K562 (cell line): Measurements from ENCODE around the gene SLC26A1. TPM values are rescaled to one million over a fixed set of nuclear protein-coding genes. Genes with fewer than 3 reads are reported as not detected.

Experiments
- DLX4 ChIP-seq: fragments of 250-450 bp; sonication (Bioruptor Pico); IDR thresholded peaks from 2 replicates; pipeline ENCODE4 v1.6.1; 2021; ENCODE audit warnings: mild to moderate bottlenecking
- FOXA1 ChIP-seq: fragments of 450-650 bp; IDR thresholded peaks from 2 replicates; pipeline ENCODE4 v1.6.1; 2016; ENCODE audit warnings: mild to moderate bottlenecking, borderline replicate concordance
- MEF2D ChIP-seq: conservative IDR thresholded peaks from 2 replicates; pipeline ENCODE4 v1.6.1; 2016; ENCODE audit warnings: low read depth, missing genetic modification characterization, missing compliant biosample characterization
- MGA ChIP-seq: fragments of 450-650 bp; IDR thresholded peaks from 2 replicates; pipeline ENCODE4 v1.6.1; 2016; ENCODE audit warnings: mild to moderate bottlenecking, moderate library complexity
- NCOA4 ChIP-seq: fragments of 450-650 bp; IDR thresholded peaks from 2 replicates; pipeline ENCODE4 v1.6.1; 2018; ENCODE audit warnings: mild to moderate bottlenecking; ENCODE audit not compliant: partially characterized antibody
- PCBP1 ChIP-seq: fragments of 200-400 bp; formaldehyde crosslinking; IDR thresholded peaks from 2 replicates; pipeline ENCODE4 v1.6.1; 2018; ENCODE audit warnings: mild to moderate bottlenecking, low read depth, low read length; ENCODE audit not compliant: poor library complexity, severe bottlenecking
- PHB2 ChIP-seq: fragments of 450-650 bp; IDR thresholded peaks from 2 replicates; pipeline ENCODE4 v1.6.1; 2017; ENCODE audit warnings: low read depth
- ZBTB43 ChIP-seq: sonication (generic); formaldehyde crosslinking; IDR thresholded peaks from 2 replicates; pipeline ENCODE4 v1.8.0; 2023; ENCODE audit warnings: mild to moderate bottlenecking, missing genetic modification reagents
- ZEB2 ChIP-seq: fragments of 450-650 bp; IDR thresholded peaks from 2 replicates; pipeline ENCODE4 v1.6.1; 2016
- ZMIZ1 ChIP-seq, 2 experiments: fragments of 150-350 bp in 1 of 2; IDR thresholded peaks; 2 replicates each; pipeline ENCODE4 v1.6.1; 2012 to 2016; ENCODE audit warnings: low read depth in 2 of 2, low read length in 2 of 2, mild to moderate bottlenecking in 1 of 2, moderate library complexity in 1 of 2
- polyA plus RNA-seq, 8 experiments: library from polyadenylated mRNA; depleted of rRNA in 4 of 8; stranded (reverse) in 5 of 8; unstranded in 3 of 8; fragments of >200 nt; fragmentation: Nextera tagmentation in 2 of 8; fragmentation: Illumina TruSeq in 1 of 8; extraction: Ambion mirVana in 2 of 8; extraction: Trizol in 1 of 8; gene quantifications; 2 replicates each; pipeline versions ENCODE4 v1.2.1 to v1.2.3, GENCODE V29; 2011 to 2014; ENCODE audit warnings: inconsistent platforms in 1 of 8, missing spikeins in 1 of 8
- total RNA-seq, 7 experiments: library from RNA; depleted of rRNA in 6 of 7; stranded (reverse); fragments of >200 nt in 6 of 7; fragmentation: Illumina TruSeq in 2 of 7; extraction: Trizol in 2 of 7; gene quantifications; 2 replicates each; pipeline versions ENCODE4 v1.2.1 to v1.2.3, GENCODE V29; 2011 to 2021; ENCODE audit warnings: low replicate concordance in 1 of 7

SLC26A1 gene
- total and polyA plus RNA-seq, 9 of the 15 experiments (the other 6 are each of a cell fraction or from before 2014, with no cell fraction given), result 0.11 to 4.2 (median 0.95) TPM

- TF ChIP-seq PHB2 (no peak), NCOA4 (no peak), ZMIZ1 (IDR thresholded peaks at IDR 0.05; ENCODE audit: low read depth in 2 of 2, low read length in 2 of 2) (no peak), ZBTB43 (CRISPR knock-in tag) (no peak), PCBP1 (no peak), MEF2D (tag) (no peak), ZEB2 (peak; percentile 93), MGA (peak; percentile 77), DLX4 (CRISPR knock-in tag) (no peak), FOXA1 (no peak)
Measured at GRCh38 chr4:1010395-1011021, 17.3 kb upstream of the SLC26A1 start (continued).
